Measurements from ENCODE around the gene AKAP10.

DNA sequence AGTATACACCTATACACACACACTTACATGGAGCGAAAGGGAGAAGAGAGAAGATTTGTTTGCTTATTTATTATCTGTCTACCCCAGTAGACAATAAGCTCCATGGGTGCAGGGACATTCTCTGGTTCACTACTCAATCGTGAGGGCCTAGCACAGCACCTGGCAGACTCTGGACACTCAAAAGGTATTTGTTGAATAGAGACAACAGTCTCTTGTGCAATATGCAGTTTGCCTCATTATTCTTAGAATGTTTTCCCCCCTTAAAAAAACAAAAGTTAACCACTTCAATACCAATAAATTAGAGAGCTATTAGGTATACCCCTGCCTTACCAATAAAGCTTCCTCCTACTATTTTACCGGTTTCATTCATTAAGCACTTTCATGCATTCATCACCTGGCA, 2.0 kb downstream of the AKAP10 start:
- TF ChIP-seq, protein P1, sequence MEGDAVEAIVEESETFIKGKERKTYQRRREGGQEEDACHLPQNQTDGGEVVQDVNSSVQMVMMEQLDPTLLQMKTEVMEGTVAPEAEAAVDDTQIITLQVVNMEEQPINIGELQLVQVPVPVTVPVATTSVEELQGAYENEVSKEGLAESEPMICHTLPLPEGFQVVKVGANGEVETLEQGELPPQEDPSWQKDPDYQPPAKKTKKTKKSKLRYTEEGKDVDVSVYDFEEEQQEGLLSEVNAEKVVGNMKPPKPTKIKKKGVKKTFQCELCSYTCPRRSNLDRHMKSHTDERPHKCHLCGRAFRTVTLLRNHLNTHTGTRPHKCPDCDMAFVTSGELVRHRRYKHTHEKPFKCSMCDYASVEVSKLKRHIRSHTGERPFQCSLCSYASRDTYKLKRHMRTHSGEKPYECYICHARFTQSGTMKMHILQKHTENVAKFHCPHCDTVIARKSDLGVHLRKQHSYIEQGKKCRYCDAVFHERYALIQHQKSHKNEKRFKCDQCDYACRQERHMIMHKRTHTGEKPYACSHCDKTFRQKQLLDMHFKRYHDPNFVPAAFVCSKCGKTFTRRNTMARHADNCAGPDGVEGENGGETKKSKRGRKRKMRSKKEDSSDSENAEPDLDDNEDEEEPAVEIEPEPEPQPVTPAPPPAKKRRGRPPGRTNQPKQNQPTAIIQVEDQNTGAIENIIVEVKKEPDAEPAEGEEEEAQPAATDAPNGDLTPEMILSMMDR (IDR thresholded peaks at IDR 0.05): no peak
- TF ChIP-seq POLR2A (IDR thresholded peaks at IDR 0.05) (no peak), EP300 (IDR thresholded peaks at IDR 0.05; ENCODE audit: low read depth) (no peak), POLR2AphosphoS5 (IDR thresholded peaks at IDR 0.05) (no peak)
